ENCODE measurements around the gene RPUSD2.

RPUSD2 gene

DNA sequence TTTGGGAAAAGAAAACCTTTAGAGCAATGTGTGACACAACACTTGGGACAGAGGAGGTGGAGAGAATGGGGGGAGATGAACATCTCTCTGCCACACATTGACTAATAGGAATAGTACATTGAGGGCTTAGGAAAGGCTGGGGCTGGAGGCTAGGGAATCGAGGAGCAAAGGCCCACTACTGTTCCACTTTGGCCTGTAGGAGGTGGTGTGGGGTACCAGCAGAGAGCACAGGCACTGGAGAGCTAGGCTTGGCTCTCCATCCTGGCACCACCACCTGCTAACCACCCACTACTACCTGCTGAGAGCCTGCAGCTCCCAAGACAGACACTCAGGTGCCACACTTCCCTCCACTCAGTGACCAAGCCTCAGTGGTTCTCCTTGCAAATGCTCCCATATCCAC, 23.6 kb upstream of the RPUSD2 start:
- no peak for DNase-seq (ENCODE audit: low read depth)
- TF ChIP-seq POLR2A (IDR thresholded peaks at IDR 0.05; ENCODE audit: extremely low read depth, insufficient read length): no peak
- TF ChIP-seq, protein P1, sequence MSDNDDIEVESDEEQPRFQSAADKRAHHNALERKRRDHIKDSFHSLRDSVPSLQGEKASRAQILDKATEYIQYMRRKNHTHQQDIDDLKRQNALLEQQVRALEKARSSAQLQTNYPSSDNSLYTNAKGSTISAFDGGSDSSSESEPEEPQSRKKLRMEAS (IDR thresholded peaks at IDR 0.05; ENCODE audit: low read depth, low read length): no peak
- TF ChIP-seq, protein P2, sequence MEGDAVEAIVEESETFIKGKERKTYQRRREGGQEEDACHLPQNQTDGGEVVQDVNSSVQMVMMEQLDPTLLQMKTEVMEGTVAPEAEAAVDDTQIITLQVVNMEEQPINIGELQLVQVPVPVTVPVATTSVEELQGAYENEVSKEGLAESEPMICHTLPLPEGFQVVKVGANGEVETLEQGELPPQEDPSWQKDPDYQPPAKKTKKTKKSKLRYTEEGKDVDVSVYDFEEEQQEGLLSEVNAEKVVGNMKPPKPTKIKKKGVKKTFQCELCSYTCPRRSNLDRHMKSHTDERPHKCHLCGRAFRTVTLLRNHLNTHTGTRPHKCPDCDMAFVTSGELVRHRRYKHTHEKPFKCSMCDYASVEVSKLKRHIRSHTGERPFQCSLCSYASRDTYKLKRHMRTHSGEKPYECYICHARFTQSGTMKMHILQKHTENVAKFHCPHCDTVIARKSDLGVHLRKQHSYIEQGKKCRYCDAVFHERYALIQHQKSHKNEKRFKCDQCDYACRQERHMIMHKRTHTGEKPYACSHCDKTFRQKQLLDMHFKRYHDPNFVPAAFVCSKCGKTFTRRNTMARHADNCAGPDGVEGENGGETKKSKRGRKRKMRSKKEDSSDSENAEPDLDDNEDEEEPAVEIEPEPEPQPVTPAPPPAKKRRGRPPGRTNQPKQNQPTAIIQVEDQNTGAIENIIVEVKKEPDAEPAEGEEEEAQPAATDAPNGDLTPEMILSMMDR (IDR thresholded peaks at IDR 0.05; ENCODE audit: low read depth, low read length): no peak
- no peak for TF ChIP-seq MYC (IDR thresholded peaks at IDR 0.05; ENCODE audit: low read depth, low read length)
- no peak overlapping the region for H3K4me3 ChIP-seq (ENCODE audit: low read depth, low read length)

DNA sequence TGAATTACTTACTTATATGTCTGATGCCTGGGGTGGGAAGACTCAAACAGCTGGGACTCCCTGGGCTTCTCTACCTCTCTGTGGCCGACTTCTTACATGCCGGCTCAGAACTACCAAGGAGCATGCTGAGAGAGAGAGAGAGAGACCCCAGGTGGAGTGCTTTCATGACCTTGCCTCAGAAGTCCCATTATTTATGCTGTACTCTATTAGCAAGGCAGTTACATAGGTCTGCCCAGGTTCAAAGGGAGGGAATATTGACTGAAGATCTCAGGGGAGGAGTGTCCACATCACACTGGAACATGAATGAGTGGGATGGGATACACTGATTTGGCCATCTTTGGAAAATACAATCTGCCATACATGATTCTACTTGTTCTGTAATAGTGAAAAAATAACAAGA, 20.5 kb upstream of the RPUSD2 start:
- H3K4me3 ChIP-seq (ENCODE audit: low read depth, low read length): no peak overlapping the region
- no peak for DNase-seq (ENCODE audit: low read depth)
- TF ChIP-seq, protein P1 (IDR thresholded peaks at IDR 0.05; ENCODE audit: low read depth, low read length): no peak
- TF ChIP-seq POLR2A (IDR thresholded peaks at IDR 0.05; ENCODE audit: extremely low read depth, insufficient read length) (no peak), MYC (IDR thresholded peaks at IDR 0.05; ENCODE audit: low read depth, low read length) (no peak)
- TF ChIP-seq, protein P2 (IDR thresholded peaks at IDR 0.05; ENCODE audit: low read depth, low read length): no peak

DNA sequence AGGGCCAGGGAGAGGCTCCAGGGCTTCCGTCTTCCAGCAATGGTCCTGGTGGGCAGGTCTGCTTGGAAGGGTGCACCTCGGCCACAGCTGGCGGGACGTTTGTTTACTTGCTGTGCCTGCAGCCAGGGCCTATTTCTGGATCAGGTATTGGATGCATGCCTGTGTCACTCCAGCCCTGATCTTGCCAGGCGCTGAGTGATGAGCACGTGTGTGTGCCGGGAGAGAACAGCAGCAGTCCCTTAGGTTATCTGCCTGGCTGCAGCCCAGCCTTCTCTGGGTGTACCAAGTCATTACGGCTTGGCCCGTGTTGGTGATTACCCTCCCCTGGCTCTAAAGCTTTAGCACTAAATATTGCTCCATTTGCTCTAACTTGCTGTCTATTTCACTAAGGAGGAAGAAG, 19.2 kb upstream of the RPUSD2 start:
- TF ChIP-seq, protein P1 (IDR thresholded peaks at IDR 0.05; ENCODE audit: low read depth, low read length): no peak
- H3K4me3 ChIP-seq (ENCODE audit: low read depth, low read length): no peak overlapping the region
- no peak for DNase-seq (ENCODE audit: low read depth)

DNA sequence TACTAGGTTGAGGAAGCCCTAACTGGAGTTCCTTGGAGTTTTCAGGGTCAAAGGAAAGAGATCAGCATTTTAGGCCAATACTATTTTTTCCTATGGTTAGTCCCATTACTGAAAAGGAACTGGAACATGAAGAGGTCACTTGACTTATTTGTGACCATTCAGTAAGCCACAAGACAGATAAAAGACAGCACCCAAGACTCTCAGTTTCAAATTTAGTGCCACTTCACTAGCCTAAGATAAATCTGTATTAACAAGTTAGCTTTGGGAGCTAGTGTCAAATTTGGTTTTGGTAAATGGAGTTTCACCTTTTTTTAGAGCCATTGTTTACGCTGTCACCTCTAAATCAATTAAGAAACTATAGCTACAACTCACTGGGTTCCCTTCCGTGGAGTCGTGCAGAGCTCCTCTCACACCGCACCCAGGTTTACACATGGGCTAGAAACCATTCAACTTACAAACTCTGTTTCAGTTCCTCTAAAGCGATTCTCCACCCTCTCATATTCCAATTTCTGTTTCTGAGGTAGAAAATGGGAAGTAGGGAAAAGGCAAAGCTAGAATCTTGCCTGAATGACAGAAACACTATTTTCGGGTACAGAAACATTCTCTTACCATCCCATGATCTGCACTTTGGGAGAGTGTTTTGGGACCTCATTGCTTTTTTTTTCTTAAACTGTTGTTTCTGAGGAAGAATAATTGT, 18.6 kb upstream of the RPUSD2 start:
- H3K4me3 ChIP-seq (ENCODE audit: low read depth, low read length): no peak overlapping the region
- DNase-seq (ENCODE audit: low read depth): peak; percentile 38
- TF ChIP-seq POLR2A (IDR thresholded peaks at IDR 0.05; ENCODE audit: extremely low read depth, insufficient read length) (no peak), MYC (IDR thresholded peaks at IDR 0.05; ENCODE audit: low read depth, low read length) (no peak)
- TF ChIP-seq, protein P2 (IDR thresholded peaks at IDR 0.05; ENCODE audit: low read depth, low read length): no peak
- TF ChIP-seq, protein P1 (IDR thresholded peaks at IDR 0.05; ENCODE audit: low read depth, low read length): no peak

DNA sequence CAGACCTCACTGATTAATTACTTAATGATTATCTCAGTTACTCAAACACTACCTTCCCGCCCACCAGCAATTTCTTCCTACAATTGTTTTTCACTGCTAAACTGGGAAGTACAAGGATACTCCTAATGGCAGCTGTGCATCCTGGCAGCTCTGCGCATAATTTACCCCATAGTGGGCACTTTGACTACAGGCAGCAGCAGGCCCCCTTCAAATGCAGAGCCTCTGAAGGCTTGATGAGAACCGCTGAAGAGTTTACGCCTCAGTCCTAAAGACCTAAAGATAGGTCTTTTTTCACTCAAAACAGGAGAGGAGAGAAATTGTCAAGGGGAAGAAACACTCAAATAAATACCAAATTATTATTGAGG, 15.0 kb upstream of the RPUSD2 start:
- no peak for DNase-seq (ENCODE audit: low read depth)
- H3K4me3 ChIP-seq (ENCODE audit: low read depth, low read length): no peak overlapping the region
- TF ChIP-seq, protein P2 (IDR thresholded peaks at IDR 0.05; ENCODE audit: low read depth, low read length): no peak
- TF ChIP-seq MYC (IDR thresholded peaks at IDR 0.05; ENCODE audit: low read depth, low read length) (no peak), POLR2A (IDR thresholded peaks at IDR 0.05; ENCODE audit: extremely low read depth, insufficient read length) (no peak)
- TF ChIP-seq, protein P1 (IDR thresholded peaks at IDR 0.05; ENCODE audit: low read depth, low read length): no peak

DNA sequence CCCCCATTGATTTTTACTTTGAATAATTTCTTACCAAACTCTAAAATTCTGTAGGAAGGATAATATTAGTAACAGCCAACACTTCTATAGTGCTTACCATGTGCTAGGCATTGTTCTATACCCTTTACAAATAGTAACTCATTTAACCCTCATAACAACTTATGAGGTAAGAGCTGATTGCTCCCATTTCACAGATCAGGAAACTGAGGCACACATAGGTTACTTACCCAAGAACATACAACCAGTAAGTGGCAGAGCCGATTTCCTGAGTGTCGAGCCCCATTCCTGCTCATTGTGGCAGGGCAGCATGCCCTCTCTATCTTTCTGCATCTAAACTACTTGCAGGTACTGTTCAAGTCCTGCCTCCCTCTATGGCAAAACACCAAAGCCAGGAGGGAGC, 13.2 kb upstream of the RPUSD2 start:
- TF ChIP-seq POLR2A (IDR thresholded peaks at IDR 0.05; ENCODE audit: extremely low read depth, insufficient read length) (no peak), MYC (IDR thresholded peaks at IDR 0.05; ENCODE audit: low read depth, low read length) (no peak)
- TF ChIP-seq, protein P1 (IDR thresholded peaks at IDR 0.05; ENCODE audit: low read depth, low read length): no peak
- TF ChIP-seq, protein P2 (IDR thresholded peaks at IDR 0.05; ENCODE audit: low read depth, low read length): no peak
- H3K4me3 ChIP-seq (ENCODE audit: low read depth, low read length): no peak overlapping the region
- DNase-seq (ENCODE audit: low read depth): no peak

All from NB4 (cell line).